ENCODE results near the gene BABAM2.

GRCh38 chr2:28362991-28363521 is 472.5 kb downstream of the BABAM2 start:
- TF ChIP-seq CTCF (conservative IDR thresholded peaks at IDR 0.05; ENCODE audit: low read depth, low read length) (no peak), EZH2 (IDR thresholded peaks at IDR 0.05; ENCODE audit: low read length, unreplicated experiment) (no peak)

Measured in PC-3 (cell line).